Brain pericyte (primary cell): ENCODE results near the gene MAST3.

ENCODE experiments used
- DNase-seq: peaks from one replicate; pipeline ENCODE4 v3.0.0-alpha.2; 2012; ENCODE audit warnings: low read depth, low spot score

MAST3 gene

GRCh38 chr19:18176367-18177310 lies 79.1 kb downstream of the MAST3 start:
- no peak for DNase-seq

GRCh38 chr19:18179957-18180356 lies 82.4 kb downstream of the MAST3 start:
- no peak for DNase-seq

- no peak for DNase-seq
These were observed 86.0 kb downstream of the MAST3 start for GRCh38 chr19:18183529-18183928.

- DNase-seq: no peak
These were observed 88.0 kb downstream of the MAST3 start for GRCh38 chr19:18185538-18185937.

DNA sequence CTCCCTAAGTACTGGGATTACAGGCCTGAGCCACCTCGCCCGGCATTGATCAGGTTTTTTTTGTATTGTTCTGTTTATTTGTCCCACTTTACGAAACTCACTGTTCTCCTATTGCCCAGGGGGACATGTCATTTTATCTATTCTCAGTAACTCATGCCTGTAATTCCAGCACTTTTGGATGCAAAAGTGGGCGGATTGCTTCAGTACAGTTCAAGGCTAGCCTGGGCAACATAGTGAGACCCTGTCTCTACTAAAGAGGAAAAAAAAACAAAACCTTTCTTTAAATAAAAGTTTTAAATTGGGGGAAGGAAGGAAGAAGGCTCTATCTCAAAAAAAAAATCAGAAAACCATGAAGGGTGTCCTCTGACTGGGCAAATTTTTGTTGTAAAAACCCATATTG lies 92.7 kb downstream of the MAST3 start:
- no peak for DNase-seq

DNA sequence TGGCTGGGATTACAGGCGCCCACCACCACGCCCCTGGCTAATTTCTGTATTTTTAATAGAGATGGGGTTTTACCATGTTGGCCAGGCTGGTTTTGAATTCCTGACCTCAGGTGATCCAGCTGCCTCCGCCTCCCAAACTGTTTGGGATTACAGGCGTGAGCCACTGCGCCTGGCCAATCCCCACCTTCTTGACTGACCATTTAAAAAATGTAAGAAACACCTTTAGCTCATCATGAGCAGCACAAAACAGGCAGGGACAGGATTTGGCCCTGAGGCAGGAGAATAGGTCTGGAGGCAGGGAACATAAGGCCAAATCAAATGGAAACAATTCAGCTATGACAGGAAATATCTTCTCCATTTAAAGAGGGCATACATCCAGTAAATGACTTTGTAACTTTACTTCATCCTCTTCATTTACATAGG lies 94.1 kb downstream of the MAST3 start:
- DNase-seq: no peak

- peak; percentile 100 for DNase-seq
These were observed 95.3 kb downstream of the MAST3 start, which contains the start of gene MPV17L2 for GRCh38 chr19:18192673-18193387. TSS of gene MPV17L2 (plus strand) at chr19:18193218. CDS start at chr19:18193282, 64 bp downstream.

DNA sequence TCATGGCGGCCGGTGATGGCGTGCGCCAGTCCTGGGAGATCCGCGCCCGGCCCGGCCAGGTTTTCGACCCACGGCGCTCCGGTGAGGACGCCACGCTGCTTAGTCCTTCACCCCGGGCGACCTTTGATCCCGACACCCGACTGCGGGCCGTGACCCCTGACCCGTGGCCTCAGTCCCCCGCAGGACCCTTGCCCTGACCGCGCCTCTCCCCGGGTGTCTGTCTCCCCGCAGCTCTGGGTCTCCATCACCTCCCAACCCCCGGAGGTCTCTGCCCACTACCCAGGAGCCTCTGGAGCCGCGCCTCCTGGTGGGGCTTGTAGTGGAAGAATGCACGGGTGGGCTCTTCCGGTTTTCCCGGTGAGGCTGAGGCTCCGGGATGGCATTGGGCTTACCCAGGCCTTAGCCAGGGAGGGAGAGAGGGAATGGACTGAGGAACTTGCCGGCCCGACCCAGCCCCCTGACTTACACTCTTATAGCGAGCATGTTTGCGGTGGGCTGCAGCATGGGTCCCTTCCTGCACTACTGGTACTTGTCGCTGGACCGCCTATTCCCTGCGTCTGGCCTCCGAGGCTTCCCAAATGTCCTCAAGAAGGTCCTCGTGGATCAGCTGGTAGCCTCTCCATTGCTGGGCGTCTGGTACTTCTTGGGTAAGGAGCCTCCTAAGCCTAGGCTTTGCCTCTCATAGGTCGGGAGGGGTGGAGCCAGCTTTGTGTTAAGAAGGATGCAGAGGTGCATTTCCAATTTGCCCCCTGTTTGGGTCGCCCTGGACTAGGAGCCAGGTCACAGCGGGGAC lies 96.0 kb downstream of the MAST3 start:
- DNase-seq: no peak

GRCh38 chr19:18194181-18194530 lies 96.6 kb downstream of the MAST3 start:
- no peak for DNase-seq

GRCh38 chr19:18194554-18195238 lies 97.1 kb downstream of the MAST3 start:
- DNase-seq: no peak

- DNase-seq: no peak
These were observed 98.9 kb downstream of the MAST3 start for GRCh38 chr19:18196511-18196845.

DNA sequence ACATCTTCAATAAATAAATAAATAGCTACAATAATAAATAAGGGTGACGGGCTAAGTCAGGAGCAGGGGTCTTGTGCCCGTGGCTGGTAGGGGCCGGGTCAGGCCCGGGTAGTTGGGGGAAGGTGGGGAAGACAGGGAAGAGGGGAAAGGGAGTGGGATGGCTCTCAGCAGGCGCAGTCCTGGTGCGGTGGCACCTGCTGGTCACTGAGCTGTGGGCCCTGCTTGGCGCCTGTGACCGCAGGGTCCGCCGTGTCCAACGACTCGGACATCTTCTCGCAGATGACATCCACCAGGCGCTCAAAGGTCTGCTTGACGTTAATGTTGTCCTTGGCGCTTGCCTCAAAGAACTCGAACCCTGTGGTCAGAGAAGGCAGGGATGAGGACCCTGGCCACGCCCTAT lies 99.7 kb downstream of the MAST3 start:
- DNase-seq: no peak

DNA sequence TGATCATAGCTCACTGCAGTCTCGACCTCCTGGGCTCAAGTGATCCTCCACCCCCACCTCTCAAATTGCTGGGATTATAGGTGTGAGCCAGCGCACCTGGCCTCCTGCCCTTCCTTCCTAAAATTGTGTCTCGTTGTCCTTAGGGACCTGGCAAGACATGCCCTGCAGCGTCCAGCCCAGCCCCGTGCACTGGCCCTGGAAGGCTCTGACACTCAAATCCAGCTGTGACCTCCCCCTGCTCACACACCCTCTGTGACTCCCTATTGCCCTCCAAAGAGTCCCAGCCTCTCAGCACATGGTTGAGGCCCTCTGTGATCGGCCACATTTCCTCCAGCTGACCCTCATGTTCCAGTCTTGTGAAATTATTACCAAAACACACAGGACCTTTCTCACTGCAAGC lies 100.4 kb downstream of the MAST3 start:
- no peak for DNase-seq

DNA sequence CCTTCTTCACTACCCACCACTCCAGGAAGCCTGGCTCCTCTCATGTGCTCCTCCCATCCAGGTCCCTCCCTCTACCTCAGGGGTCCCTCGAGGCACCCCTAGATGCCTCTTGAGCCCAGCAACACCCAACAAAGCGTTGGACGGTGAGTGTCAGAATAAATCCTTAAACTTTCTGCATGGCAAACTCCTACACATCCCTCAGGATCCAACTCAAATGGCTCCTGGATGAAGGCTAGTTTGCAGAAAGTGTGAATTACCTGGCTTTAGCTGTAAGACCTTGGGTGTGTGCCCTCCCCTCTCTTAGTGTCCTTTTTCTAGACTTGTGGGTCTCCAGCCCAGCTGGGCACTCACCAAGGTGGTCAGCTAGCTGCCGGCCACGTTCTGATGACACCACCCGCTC lies 100.8 kb downstream of the MAST3 start:
- no peak for DNase-seq
